ENCODE results near the gene FHOD3.

GRCh38 chr18:36328916-36329315 is 31.4 kb downstream of the FHOD3 start:
- TF ChIP-seq, protein P1, sequence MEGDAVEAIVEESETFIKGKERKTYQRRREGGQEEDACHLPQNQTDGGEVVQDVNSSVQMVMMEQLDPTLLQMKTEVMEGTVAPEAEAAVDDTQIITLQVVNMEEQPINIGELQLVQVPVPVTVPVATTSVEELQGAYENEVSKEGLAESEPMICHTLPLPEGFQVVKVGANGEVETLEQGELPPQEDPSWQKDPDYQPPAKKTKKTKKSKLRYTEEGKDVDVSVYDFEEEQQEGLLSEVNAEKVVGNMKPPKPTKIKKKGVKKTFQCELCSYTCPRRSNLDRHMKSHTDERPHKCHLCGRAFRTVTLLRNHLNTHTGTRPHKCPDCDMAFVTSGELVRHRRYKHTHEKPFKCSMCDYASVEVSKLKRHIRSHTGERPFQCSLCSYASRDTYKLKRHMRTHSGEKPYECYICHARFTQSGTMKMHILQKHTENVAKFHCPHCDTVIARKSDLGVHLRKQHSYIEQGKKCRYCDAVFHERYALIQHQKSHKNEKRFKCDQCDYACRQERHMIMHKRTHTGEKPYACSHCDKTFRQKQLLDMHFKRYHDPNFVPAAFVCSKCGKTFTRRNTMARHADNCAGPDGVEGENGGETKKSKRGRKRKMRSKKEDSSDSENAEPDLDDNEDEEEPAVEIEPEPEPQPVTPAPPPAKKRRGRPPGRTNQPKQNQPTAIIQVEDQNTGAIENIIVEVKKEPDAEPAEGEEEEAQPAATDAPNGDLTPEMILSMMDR (conservative IDR thresholded peaks at IDR 0.05; ENCODE audit: low read depth, low read length) = no peak
- no peak for TF ChIP-seq EZH2phosphoT487 (IDR thresholded peaks at IDR 0.05; ENCODE audit: borderline replicate concordance, low read length)
